ENCODE results near the gene NCOA4. TPM values are rescaled to one million over a fixed set of nuclear protein-coding genes. Genes with fewer than 3 reads are reported as not detected.

The NCOA4 gene
- total RNA-seq, result 98.7 and 103 TPM in 2 replicates

- DNase-seq (ENCODE audit: low spot score), result peak; percentile 96
- intact Hi-C loops (cut with micrococcal nuclease), result loop anchor here (2.0 kb wide), 1 partner anchor 780 kb away; no protein-coding TSS in a partner anchor
- Mint-ChIP-seq H3K36me3 (ENCODE audit: low read depth) (peaks cover 17% of the 10 kb centered on the region), H3K9me3 (no peaks in the 10 kb centered on the region), H3K27me3 (ENCODE audit: low read depth) (peaks cover under 1% of the 10 kb centered on the region), H3K4me3 (ENCODE audit: low read depth) (peak within 1 kb of the TSS; percentile 97), H3K4me1 (ENCODE audit: low read depth) (peaks cover 40% of the 10 kb centered on the region), H3K27ac (peak within 1 kb of the TSS; percentile 93)
Observed at GRCh38 chr10:46030091-46030937, at the start of gene NCOA4. TSS of gene NCOA4 (minus strand) at chr10:46030623. CDS start at chr10:46016680, 13,943 bp downstream.

GRCh38 chr10:46079831-46080585, 49.6 kb upstream of the NCOA4 start:
- Mint-ChIP-seq H3K27ac (no peak overlapping the region), H3K4me1 (ENCODE audit: low read depth) (peaks cover 13% of the 10 kb centered on the region), H3K9me3 (no peaks in the 10 kb centered on the region), H3K27me3 (ENCODE audit: low read depth) (peaks cover 3% of the 10 kb centered on the region), H3K36me3 (ENCODE audit: low read depth) (no peaks in the 10 kb centered on the region), H3K4me3 (ENCODE audit: low read depth) (no peak overlapping the region)
- no peak for DNase-seq (ENCODE audit: low spot score)
- intact Hi-C loops (cut with micrococcal nuclease), result no loop called here

GRCh38 chr10:46077731-46078413, 47.4 kb upstream of the NCOA4 start:
- Mint-ChIP-seq H3K4me1 (ENCODE audit: low read depth) (peaks cover 13% of the 10 kb centered on the region), H3K9me3 (no peaks in the 10 kb centered on the region), H3K4me3 (ENCODE audit: low read depth) (no peak overlapping the region), H3K27ac (no peak overlapping the region), H3K27me3 (ENCODE audit: low read depth) (peaks cover 3% of the 10 kb centered on the region), H3K36me3 (ENCODE audit: low read depth) (no peaks in the 10 kb centered on the region)
- intact Hi-C loops (cut with micrococcal nuclease), result no loop called here
- DNase-seq (ENCODE audit: low spot score), result no peak

GRCh38 chr10:46077141-46077554, 46.7 kb upstream of the NCOA4 start:
- peaks cover 13% of the 10 kb centered on the region for H3K4me1 Mint-ChIP-seq (ENCODE audit: low read depth)
- H3K4me3 Mint-ChIP-seq (ENCODE audit: low read depth), result no peak overlapping the region
- no peak overlapping the region for H3K27ac Mint-ChIP-seq
- no peak for DNase-seq (ENCODE audit: low spot score)
- H3K27me3 Mint-ChIP-seq (ENCODE audit: low read depth), result peaks cover 3% of the 10 kb centered on the region
- no peaks in the 10 kb centered on the region for H3K36me3 Mint-ChIP-seq (ENCODE audit: low read depth)
- H3K9me3 Mint-ChIP-seq, result no peaks in the 10 kb centered on the region
- intact Hi-C loops (cut with micrococcal nuclease), result no loop called here

- H3K4me1 Mint-ChIP-seq (ENCODE audit: low read depth), result peaks cover 10% of the 10 kb centered on the region
- H3K4me3 Mint-ChIP-seq (ENCODE audit: low read depth), result no peak overlapping the region
- no peaks in the 10 kb centered on the region for H3K36me3 Mint-ChIP-seq (ENCODE audit: low read depth)
- no peaks in the 10 kb centered on the region for H3K9me3 Mint-ChIP-seq
- intact Hi-C loops (cut with micrococcal nuclease), result no loop called here
- H3K27ac Mint-ChIP-seq, result no peak overlapping the region
- DNase-seq (ENCODE audit: low spot score), result no peak
- no peaks in the 10 kb centered on the region for H3K27me3 Mint-ChIP-seq (ENCODE audit: low read depth)
Observed at GRCh38 chr10:46075869-46076268, 45.4 kb upstream of the NCOA4 start.

DNA sequence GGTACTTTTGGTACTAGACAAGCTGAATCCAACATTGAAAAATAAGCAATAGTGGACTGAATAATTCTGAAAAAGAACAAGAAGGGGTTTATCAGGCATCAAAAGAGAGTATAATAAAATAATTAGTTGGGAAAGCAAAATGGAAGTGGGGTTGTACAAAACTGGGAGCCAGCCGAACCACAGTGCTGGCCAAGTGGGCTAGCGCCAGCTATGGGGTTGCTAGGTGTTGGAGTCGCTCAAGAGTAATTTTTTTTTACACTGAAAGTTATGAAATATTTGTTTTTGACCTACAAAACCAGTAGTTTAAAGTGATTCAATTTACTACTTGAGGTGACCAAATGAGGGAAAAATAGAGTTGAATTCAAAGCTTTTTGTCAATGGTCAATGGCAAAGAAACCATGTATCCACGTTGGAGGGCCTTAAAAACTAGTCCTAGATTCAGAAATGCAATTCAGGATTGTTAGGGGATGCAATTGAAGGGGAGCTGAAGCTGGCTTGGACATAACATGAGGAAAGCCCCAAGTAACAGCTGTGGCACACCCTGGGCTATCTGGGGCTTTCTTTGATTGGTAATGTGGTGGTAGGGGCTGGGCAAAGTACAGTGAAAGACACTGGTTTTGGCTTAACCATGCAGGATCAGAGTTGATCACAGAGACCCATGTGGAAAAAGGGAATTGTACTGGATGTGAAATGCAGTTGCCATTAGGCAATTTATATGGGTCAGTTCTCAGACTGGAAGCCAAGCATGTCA, 43.9 kb upstream of the NCOA4 start:
- H3K4me1 Mint-ChIP-seq (ENCODE audit: low read depth), result peaks cover 14% of the 10 kb centered on the region
- intact Hi-C loops (cut with micrococcal nuclease), result no loop called here

DNA sequence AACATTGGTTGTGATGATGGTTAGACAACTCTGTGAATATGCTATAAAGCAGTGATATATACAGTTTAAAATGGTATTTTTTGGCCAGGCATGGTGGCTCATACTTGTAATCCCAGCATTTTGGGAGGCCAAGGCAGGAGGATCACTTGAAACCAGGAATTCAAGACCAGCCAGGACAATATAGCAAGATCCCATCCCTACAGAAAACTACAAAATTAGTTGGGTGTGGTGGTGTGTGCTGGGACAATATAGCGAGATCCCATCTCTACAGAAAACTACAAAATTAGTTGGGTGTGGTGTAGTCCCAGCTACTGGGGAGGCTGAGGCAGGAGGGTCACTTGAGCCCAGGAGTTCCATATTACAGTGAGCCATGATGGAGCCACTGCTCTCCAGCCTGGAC, 43.1 kb upstream of the NCOA4 start:
- no peaks in the 10 kb centered on the region for H3K36me3 Mint-ChIP-seq (ENCODE audit: low read depth)
- H3K4me1 Mint-ChIP-seq (ENCODE audit: low read depth), result peaks cover 14% of the 10 kb centered on the region
- no peak overlapping the region for H3K4me3 Mint-ChIP-seq (ENCODE audit: low read depth)
- no peak overlapping the region for H3K27ac Mint-ChIP-seq
- H3K9me3 Mint-ChIP-seq, result no peaks in the 10 kb centered on the region
- H3K27me3 Mint-ChIP-seq (ENCODE audit: low read depth), result peaks cover 8% of the 10 kb centered on the region
- intact Hi-C loops (cut with micrococcal nuclease), result no loop called here
- no peak for DNase-seq (ENCODE audit: low spot score)

More for the DNA sequence above, 43.9 kb upstream of the NCOA4 start:
- Mint-ChIP-seq H3K36me3 (ENCODE audit: low read depth) (no peaks in the 10 kb centered on the region), H3K4me3 (ENCODE audit: low read depth) (no peak overlapping the region), H3K9me3 (no peaks in the 10 kb centered on the region), H3K27me3 (ENCODE audit: low read depth) (peaks cover 8% of the 10 kb centered on the region), H3K27ac (no peak overlapping the region)
- DNase-seq (ENCODE audit: low spot score), result no peak

DNA sequence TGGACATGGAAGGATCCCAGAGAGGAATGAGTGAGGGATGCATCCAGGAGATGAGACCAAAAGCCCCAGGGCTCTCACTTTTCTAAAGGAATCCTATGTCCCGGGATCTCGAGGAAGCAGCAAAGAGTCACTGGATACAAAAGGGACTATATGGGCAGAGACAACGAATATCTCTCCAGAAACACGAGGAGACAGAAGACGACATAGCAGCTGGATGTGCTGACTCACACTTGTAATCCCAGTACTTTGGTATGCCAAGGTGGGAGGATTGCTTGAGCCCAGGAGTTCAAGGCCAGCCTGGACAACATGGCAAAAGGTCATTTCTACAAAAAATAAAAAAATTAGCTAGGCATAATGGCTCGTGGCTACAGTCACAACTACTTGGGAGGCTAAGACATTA, 40.3 kb upstream of the NCOA4 start:
- H3K4me3 Mint-ChIP-seq (ENCODE audit: low read depth), result no peak overlapping the region
- H3K27me3 Mint-ChIP-seq (ENCODE audit: low read depth), result peaks cover 8% of the 10 kb centered on the region
- intact Hi-C loops (cut with micrococcal nuclease), result no loop called here
- no peaks in the 10 kb centered on the region for H3K36me3 Mint-ChIP-seq (ENCODE audit: low read depth)
- H3K9me3 Mint-ChIP-seq, result no peaks in the 10 kb centered on the region
- DNase-seq (ENCODE audit: low spot score), result no peak
- H3K4me1 Mint-ChIP-seq (ENCODE audit: low read depth), result peaks cover 4% of the 10 kb centered on the region
- no peak overlapping the region for H3K27ac Mint-ChIP-seq

DNA sequence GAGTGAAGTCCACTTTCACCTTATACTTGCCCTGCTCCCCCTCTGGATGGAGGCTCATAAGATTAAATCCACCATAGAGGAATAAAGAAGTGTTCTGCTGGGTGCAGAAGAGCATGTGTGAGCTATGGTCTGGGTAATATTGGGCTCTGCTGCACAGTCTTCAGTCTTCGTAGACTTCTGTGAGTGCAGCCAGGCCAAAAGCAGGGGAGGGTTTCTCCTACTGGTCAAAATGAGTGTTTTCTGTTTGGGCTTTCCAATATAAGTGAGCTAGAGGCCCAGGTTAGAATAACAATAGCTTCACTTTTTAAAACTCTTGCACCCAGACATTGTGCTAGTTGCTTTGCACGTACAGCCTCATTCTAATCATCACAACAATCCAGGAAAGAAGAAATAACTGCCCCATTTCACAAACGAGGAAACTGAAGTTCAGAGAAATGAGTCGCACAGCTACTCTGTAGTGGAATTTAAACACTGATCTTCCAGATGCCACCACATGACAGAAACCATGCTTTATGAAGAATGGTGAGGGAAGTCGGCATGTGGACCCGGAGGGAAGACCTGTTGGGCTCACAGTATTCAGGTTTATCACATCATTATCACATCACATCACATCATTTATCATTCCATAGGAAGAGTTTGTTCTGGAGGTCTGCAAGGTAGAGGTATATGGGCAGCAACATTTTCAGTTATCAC, 39.5 kb upstream of the NCOA4 start:
- Mint-ChIP-seq H3K4me1 (ENCODE audit: low read depth) (peaks cover 4% of the 10 kb centered on the region), H3K27ac (no peak overlapping the region), H3K36me3 (ENCODE audit: low read depth) (no peaks in the 10 kb centered on the region), H3K9me3 (no peaks in the 10 kb centered on the region), H3K27me3 (ENCODE audit: low read depth) (peaks cover 8% of the 10 kb centered on the region), H3K4me3 (ENCODE audit: low read depth) (no peak overlapping the region)
- intact Hi-C loops (cut with micrococcal nuclease), result no loop called here
- DNase-seq (ENCODE audit: low spot score), result no peak

- Mint-ChIP-seq H3K4me1 (ENCODE audit: low read depth) (peaks cover 4% of the 10 kb centered on the region), H3K36me3 (ENCODE audit: low read depth) (no peaks in the 10 kb centered on the region), H3K4me3 (ENCODE audit: low read depth) (no peak overlapping the region), H3K27ac (no peak overlapping the region), H3K9me3 (no peaks in the 10 kb centered on the region), H3K27me3 (ENCODE audit: low read depth) (peaks cover 8% of the 10 kb centered on the region)
- DNase-seq (ENCODE audit: low spot score), result no peak
- intact Hi-C loops (cut with micrococcal nuclease), result no loop called here
Observed at GRCh38 chr10:46068905-46069304, 38.5 kb upstream of the NCOA4 start.

GRCh38 chr10:46068117-46068516, 37.7 kb upstream of the NCOA4 start:
- peaks cover 11% of the 10 kb centered on the region for H3K27me3 Mint-ChIP-seq (ENCODE audit: low read depth)
- H3K36me3 Mint-ChIP-seq (ENCODE audit: low read depth), result no peaks in the 10 kb centered on the region
- H3K9me3 Mint-ChIP-seq, result no peaks in the 10 kb centered on the region
- intact Hi-C loops (cut with micrococcal nuclease), result no loop called here
- DNase-seq (ENCODE audit: low spot score), result no peak
- no peak overlapping the region for H3K27ac Mint-ChIP-seq
- H3K4me3 Mint-ChIP-seq (ENCODE audit: low read depth), result no peak overlapping the region
- H3K4me1 Mint-ChIP-seq (ENCODE audit: low read depth), result peaks cover 4% of the 10 kb centered on the region

Measured in activated T-helper 2 cell treated with anti-CD3 and anti-CD28 coated beads, Interferon-gamma antibody, Interleukin-2, Interleukin-4, amounts not matched to agents 10 μg/mL and 5 μg/mL and 100 μg/mL, durations not matched to agents 14 hours and 24 hours and 36 hours (primary cell).